ENCODE results near the gene ERFE.

The ERFE gene

DNA sequence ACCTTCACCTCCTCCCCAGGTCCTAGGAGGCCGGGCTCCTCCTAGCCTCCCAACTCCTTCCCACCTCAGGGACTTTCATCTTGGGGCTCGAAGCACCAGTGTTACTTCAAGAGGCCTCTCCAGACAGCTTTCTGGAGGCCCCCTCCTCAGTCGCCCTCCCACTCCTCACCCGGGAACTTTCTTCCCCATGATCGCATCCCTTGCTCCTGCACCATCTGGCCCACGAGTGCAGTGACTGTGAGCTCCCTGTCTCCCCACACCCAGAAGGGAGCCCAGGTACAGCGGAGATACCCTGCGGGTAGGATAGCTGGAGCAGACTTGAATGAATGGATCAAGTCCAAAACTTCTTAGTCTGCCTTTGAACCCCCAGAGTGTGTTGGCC is 6.1 kb downstream of the ERFE start:
- no peaks in the 10 kb centered on the region for H3K27me3 ChIP-seq (ENCODE audit: insufficient read depth, low read length)
- H3K27ac ChIP-seq (ENCODE audit: low read depth, low read length, poor library complexity, severe bottlenecking): no peak overlapping the region
- H3K9me3 ChIP-seq (ENCODE audit: low read length): no peaks in the 10 kb centered on the region
- no peaks in the 10 kb centered on the region for H4K20me1 ChIP-seq (ENCODE audit: insufficient read depth, low read length)
- no peak for TF ChIP-seq EZH2 (IDR thresholded peaks at IDR 0.05; ENCODE audit: borderline replicate concordance, low read length)
- TF ChIP-seq, protein P1, sequence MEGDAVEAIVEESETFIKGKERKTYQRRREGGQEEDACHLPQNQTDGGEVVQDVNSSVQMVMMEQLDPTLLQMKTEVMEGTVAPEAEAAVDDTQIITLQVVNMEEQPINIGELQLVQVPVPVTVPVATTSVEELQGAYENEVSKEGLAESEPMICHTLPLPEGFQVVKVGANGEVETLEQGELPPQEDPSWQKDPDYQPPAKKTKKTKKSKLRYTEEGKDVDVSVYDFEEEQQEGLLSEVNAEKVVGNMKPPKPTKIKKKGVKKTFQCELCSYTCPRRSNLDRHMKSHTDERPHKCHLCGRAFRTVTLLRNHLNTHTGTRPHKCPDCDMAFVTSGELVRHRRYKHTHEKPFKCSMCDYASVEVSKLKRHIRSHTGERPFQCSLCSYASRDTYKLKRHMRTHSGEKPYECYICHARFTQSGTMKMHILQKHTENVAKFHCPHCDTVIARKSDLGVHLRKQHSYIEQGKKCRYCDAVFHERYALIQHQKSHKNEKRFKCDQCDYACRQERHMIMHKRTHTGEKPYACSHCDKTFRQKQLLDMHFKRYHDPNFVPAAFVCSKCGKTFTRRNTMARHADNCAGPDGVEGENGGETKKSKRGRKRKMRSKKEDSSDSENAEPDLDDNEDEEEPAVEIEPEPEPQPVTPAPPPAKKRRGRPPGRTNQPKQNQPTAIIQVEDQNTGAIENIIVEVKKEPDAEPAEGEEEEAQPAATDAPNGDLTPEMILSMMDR (IDR thresholded peaks at IDR 0.05; ENCODE audit: low read length): no peak
- H3K4me1 ChIP-seq (ENCODE audit: insufficient read depth, low read length, severe bottlenecking): peaks cover 13% of the 10 kb centered on the region
- H3K79me2 ChIP-seq (ENCODE audit: insufficient read depth, low read length): no peaks in the 10 kb centered on the region
- peaks cover 13% of the 10 kb centered on the region for H3K36me3 ChIP-seq (ENCODE audit: insufficient read depth, low read length)
- no peaks in the 10 kb centered on the region for H3F3A ChIP-seq (ENCODE audit: insufficient read depth, low read length)
- H3K4me2 ChIP-seq (ENCODE audit: low read length): no peak overlapping the region
- H3K4me3 ChIP-seq (ENCODE audit: low read depth, low read length, poor library complexity, severe bottlenecking): no peak overlapping the region
- no peaks in the 10 kb centered on the region for H3K9me2 ChIP-seq (ENCODE audit: low read depth, low read length)
- no peak overlapping the region for H2AFZ ChIP-seq (ENCODE audit: low read length)
- no peak overlapping the region for H3K9ac ChIP-seq (ENCODE audit: low read length)

DNA sequence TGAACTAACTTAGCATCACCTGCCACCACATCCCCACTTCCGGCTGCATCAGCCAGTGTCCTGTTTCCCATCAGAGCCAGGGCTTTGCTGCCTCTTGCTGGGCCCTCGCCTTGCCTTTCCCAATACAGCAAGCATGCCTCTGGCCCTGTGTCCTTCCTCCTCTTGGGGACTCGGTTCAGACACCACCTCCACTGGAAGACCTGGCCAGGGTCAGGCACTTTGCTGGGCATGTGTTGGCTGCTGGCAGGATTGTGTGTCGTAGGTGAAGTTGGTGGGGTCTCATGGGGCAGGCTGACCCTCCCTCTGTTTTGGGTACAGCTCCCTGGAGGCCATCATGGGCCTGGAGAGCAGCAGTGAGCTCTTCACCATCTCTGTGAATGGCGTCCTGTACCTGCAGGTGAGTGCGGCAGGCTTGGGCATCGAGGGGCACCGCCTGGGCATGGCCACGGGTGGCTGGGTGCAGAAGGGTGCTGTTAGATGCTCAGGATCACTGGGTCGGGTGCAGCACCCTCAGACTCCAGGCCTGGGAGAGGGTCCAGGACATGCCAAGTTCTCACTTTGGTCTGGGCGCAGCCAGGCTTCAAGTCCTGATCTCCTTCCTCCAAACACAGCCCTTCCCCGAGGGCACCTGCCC is 6.6 kb downstream of the ERFE start:
- Histone ChIP-seq H3K9me3 (ENCODE audit: low read length) (no peaks in the 10 kb centered on the region), H3K36me3 (ENCODE audit: insufficient read depth, low read length) (peaks cover 18% of the 10 kb centered on the region), H3K27me3 (ENCODE audit: insufficient read depth, low read length) (no peaks in the 10 kb centered on the region), H3K9ac (ENCODE audit: low read length) (no peak overlapping the region), H3K4me1 (ENCODE audit: insufficient read depth, low read length, severe bottlenecking) (peaks cover 8% of the 10 kb centered on the region), H3K27ac (ENCODE audit: low read depth, low read length, poor library complexity, severe bottlenecking) (no peak overlapping the region), H3F3A (ENCODE audit: insufficient read depth, low read length) (no peaks in the 10 kb centered on the region), H3K9me2 (ENCODE audit: low read depth, low read length) (no peaks in the 10 kb centered on the region), H4K20me1 (ENCODE audit: insufficient read depth, low read length) (no peaks in the 10 kb centered on the region), H3K4me3 (ENCODE audit: low read depth, low read length, poor library complexity, severe bottlenecking) (no peak overlapping the region), H2AFZ (ENCODE audit: low read length) (no peak overlapping the region), H3K4me2 (ENCODE audit: low read length) (no peak overlapping the region), H3K79me2 (ENCODE audit: insufficient read depth, low read length) (no peaks in the 10 kb centered on the region)
- no peak for TF ChIP-seq EZH2 (IDR thresholded peaks at IDR 0.05; ENCODE audit: borderline replicate concordance, low read length)
- TF ChIP-seq, protein P1 (IDR thresholded peaks at IDR 0.05; ENCODE audit: low read length): no peak

DNA sequence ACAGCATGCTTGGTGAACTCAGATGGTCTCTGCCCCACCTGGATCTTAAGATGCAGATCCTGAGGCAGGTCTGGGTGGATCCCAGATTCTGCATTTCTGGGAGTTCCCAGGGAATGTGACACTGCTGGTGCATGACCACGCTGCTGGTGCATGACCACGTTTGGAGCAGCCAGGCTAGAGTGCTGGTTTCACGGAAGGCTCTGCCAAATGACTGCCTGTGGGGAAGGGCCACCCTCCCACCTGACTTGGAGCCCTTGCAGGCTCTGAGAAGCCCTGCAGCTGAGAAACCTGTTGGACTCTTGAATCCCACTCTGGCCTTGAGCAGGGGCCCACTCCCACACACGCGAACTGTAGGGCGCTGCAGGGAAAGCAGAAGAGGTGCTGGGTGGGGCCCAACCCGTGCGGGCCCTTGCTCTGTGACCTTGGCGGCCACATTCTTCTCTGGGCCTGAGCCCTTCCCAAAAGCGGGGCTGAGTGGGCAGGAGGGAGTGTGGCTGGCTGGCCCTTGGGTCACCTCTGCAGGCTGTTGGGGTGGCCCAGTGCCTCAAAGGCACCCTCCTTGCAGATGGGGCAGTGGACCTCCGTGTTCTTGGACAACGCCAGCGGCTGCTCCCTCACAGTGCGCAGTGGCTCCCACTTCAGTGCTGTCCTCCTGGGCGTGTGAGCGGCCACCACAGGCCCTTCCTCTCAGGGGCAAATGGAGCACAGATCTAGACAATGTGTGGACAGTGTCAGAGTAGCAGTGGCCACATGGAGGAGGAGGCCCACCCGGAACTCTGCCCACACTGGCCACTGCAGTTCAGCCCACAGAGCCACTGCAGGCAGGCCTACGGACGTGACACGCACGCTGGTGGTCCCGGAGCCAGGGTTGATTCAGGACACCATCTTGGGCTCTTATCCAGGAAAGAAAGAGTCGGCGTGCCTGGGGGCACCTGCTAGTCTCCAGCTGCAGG is 7.9 kb downstream of the ERFE start:
- H3K36me3 ChIP-seq (ENCODE audit: insufficient read depth, low read length): peaks cover 28% of the 10 kb centered on the region
- no peak overlapping the region for H2AFZ ChIP-seq (ENCODE audit: low read length)
- no peak for TF ChIP-seq EZH2 (IDR thresholded peaks at IDR 0.05; ENCODE audit: borderline replicate concordance, low read length)
- TF ChIP-seq, protein P1 (IDR thresholded peaks at IDR 0.05; ENCODE audit: low read length): no peak

More for the DNA sequence above, 7.9 kb downstream of the ERFE start:
- no peaks in the 10 kb centered on the region for H3K9me3 ChIP-seq (ENCODE audit: low read length)
- no peak overlapping the region for H3K4me2 ChIP-seq (ENCODE audit: low read length)
- no peak overlapping the region for H3K4me3 ChIP-seq (ENCODE audit: low read depth, low read length, poor library complexity, severe bottlenecking)
- no peaks in the 10 kb centered on the region for H3K4me1 ChIP-seq (ENCODE audit: insufficient read depth, low read length, severe bottlenecking)
- H3K79me2 ChIP-seq (ENCODE audit: insufficient read depth, low read length): no peaks in the 10 kb centered on the region
- H3K27ac ChIP-seq (ENCODE audit: low read depth, low read length, poor library complexity, severe bottlenecking): no peak overlapping the region
- no peaks in the 10 kb centered on the region for H3K9me2 ChIP-seq (ENCODE audit: low read depth, low read length)
- H4K20me1 ChIP-seq (ENCODE audit: insufficient read depth, low read length): no peaks in the 10 kb centered on the region
- H3K9ac ChIP-seq (ENCODE audit: low read length): no peak overlapping the region
- H3F3A ChIP-seq (ENCODE audit: insufficient read depth, low read length): no peaks in the 10 kb centered on the region
- H3K27me3 ChIP-seq (ENCODE audit: insufficient read depth, low read length): no peaks in the 10 kb centered on the region
